Heart left ventricle (tissue), 16 donors: ENCODE results near the gene OR51B4. TPM values are rescaled to one million over a fixed set of nuclear protein-coding genes. Genes with fewer than 3 reads are reported as not detected.

Experiments
- ATAC-seq, 4 donors: fragments of 200-7000 bp; cut with Tn5 transposase; one replicate each; pipeline ENCODE4 v1.9.1; 2020 to 2022; ENCODE audit warnings: moderate library complexity in 4 of 4, mild to moderate bottlenecking in 3 of 4, moderate number of reproducible peaks in 1 of 4
- DNase-seq, 5 donors: peaks; one replicate each; pipeline ENCODE4 v3.0.0-alpha.2; 2020
- H3K27ac ChIP-seq, 12 donors: fragments of 200-600 bp; sonication (generic) in 4 of 12; one replicate each; pipeline versions ENCODE4 v1.5.0 to v1.8.0; 2016 to 2022; ENCODE audit warnings: mild to moderate bottlenecking in 2 of 12
- H3K27me3 ChIP-seq, 9 donors: fragments of 200-600 bp; sonication (generic) in 2 of 9; one replicate each; pipeline versions ENCODE4 v1.5.1 to v1.8.0; 2016 to 2022; ENCODE audit warnings: mild to moderate bottlenecking in 3 of 9
- H3K36me3 ChIP-seq, 9 donors: fragments of 200-600 bp; sonication (generic) in 2 of 9; one replicate each; pipeline versions ENCODE4 v1.5.0 to v1.8.0; 2018 to 2022; ENCODE audit warnings: mild to moderate bottlenecking in 2 of 9
- H3K4me1 ChIP-seq, 12 donors: fragments of 200-600 bp; sonication (generic) in 4 of 12; one replicate each; pipeline versions ENCODE4 v1.5.0 to v1.8.0; 2016 to 2022; ENCODE audit warnings: mild to moderate bottlenecking in 3 of 12
- H3K4me3 ChIP-seq, 12 donors: fragments of 200-600 bp; sonication (generic) in 4 of 12; one replicate each; pipeline versions ENCODE4 v1.5.0 to v1.8.0; 2017 to 2022; ENCODE audit warnings: mild to moderate bottlenecking in 9 of 12, moderate library complexity in 4 of 12
- H3K9me3 ChIP-seq, 12 donors: fragments of 200-600 bp; sonication (generic) in 4 of 12; one replicate each; pipeline versions ENCODE4 v1.5.0 to v1.8.0; 2016 to 2022; ENCODE audit warnings: mild to moderate bottlenecking in 1 of 12
- CTCF ChIP-seq, 12 donors: fragments of 200-600 bp; sonication (generic) in 4 of 12; IDR thresholded peaks; one replicate each; pipeline versions ENCODE4 v1.5.0 to v1.8.0; 2018 to 2022; ENCODE audit warnings: antibody characterized with exemption in 12 of 12, mild to moderate bottlenecking in 5 of 12
- POLR2A ChIP-seq, 2 donors: fragments of 450-650 bp; IDR thresholded peaks; one replicate each; pipeline ENCODE4 v1.6.1; 2017; ENCODE audit warnings: antibody characterized with exemption in 2 of 2, mild to moderate bottlenecking in 2 of 2, moderate library complexity in 2 of 2
- WGBS, 4 donors: extraction: QIAGEN DNeasy Blood & Tissue Kit in 2 of 4; methylation state at CpG; one replicate each; pipeline versions ENCODE4 v1.1.5 to v1.1.7; 2013 to 2018; 5-methylcytosine and 5-hydroxymethylcytosine counted together
- intact Hi-C, 10 donors: fragments of 100-400 bp; cut with DNase I; formaldehyde crosslinking; loops; one replicate each; pipeline versions ENCODE4 v1.11.1 to v1.14.2; 2022
- polyA plus RNA-seq, 2 donors: library from polyadenylated mRNA; stranded (reverse); fragments of 200-250 nt; gene quantifications; one replicate each; pipeline ENCODE4 v1.2.3, GENCODE V29; 2013
- total RNA-seq, 9 donors: library from RNA; depleted of rRNA in 2 of 9; stranded (reverse); fragments of >200 nt in 2 of 9; fragmentation: NEBNext Ultra II Directional in 3 of 9; extraction: Animal tissue kit (Norgen Biotek cat#: 25700) in 3 of 9; gene quantifications; one replicate each; pipeline versions ENCODE4 v1.1.0 to v1.2.4, GENCODE V29; 2016 to 2023
- donor health status: ischemic (EF 13 %, LVEDD 7.1; RV severe dilation, severe dysfunction).
- donor health status: healthy with polysubstance abuse.
- donor health status: DM: no; HTN: yes; CAD: no.
- donor health status: DM: no; HTN: no; CAD: no.
- donor health status: ischemic (EF 25% LVEDD 6.9; RV normal size, moderate dysfunction).
- donor health status: ischemic (EF 25% LVEDD 5.7; RV mildly dilated, moderate dysfunction).
- donor health status: healthy.
- donor health status: DM: yes; HTN: yes; CAD: no.
- donor health status: ischemic (EF 35%, LVEDD 5.7; RV mildly dilated, moderate dysfunction).
- donor health status: nonischemic (EF 11% LVEDD 7.7; RV severe dilation, severe dysfunction).
- donor health status: DM: yes; HTN: yes; CAD: no.
- donor health status: PGD.
- donor health status: ischemic (EF 29% LVEDD 5.4; RV normal size, mild dysfunction).
- donor health status: nonischemic (EF 23%, LVEDD 6.1; RV moderate dilation, normal function).

OR51B4 gene
- total and polyA plus RNA-seq, 11 donors, result not detected

- ATAC-seq, result no peak
- H3K27ac ChIP-seq, result no peak overlapping the region
- H3K4me1 ChIP-seq, result peaks cover 0 to 5% (median 0%) of the 10 kb centered on the region in 12 donors
- intact Hi-C loops, result no loop called here
- H3K9me3 ChIP-seq, result no peaks in the 10 kb centered on the region
- no peaks in the 10 kb centered on the region for H3K36me3 ChIP-seq
- DNase-seq, result no peak
- no peaks in the 10 kb centered on the region for H3K27me3 ChIP-seq
- TF ChIP-seq CTCF (IDR thresholded peaks at IDR 0.05), result no peak
- no peak for TF ChIP-seq POLR2A (IDR thresholded peaks at IDR 0.05)
- H3K4me3 ChIP-seq, result no peak overlapping the region
Measured at GRCh38 chr11:5281596-5281995, 20.1 kb downstream of the OR51B4 start.

GRCh38 chr11:5280582-5281102, 21.1 kb downstream of the OR51B4 start:
- H3K4me1 ChIP-seq, result peaks cover 0 to 5% (median 0%) of the 10 kb centered on the region in 12 donors
- H3K36me3 ChIP-seq, result no peaks in the 10 kb centered on the region
- ATAC-seq, result peak in 3 of 4 donors; percentile 56 to 90 (median 80)
- TF ChIP-seq POLR2A (IDR thresholded peaks at IDR 0.05), result no peak
- no peak for TF ChIP-seq CTCF (IDR thresholded peaks at IDR 0.05)
- no peak overlapping the region for H3K27ac ChIP-seq
- no peaks in the 10 kb centered on the region for H3K9me3 ChIP-seq
- H3K27me3 ChIP-seq, result no peaks in the 10 kb centered on the region
- no peak overlapping the region for H3K4me3 ChIP-seq
- WGBS, 4 donors, result 48 to 58% (median 53%) methylated on average over 3 of the region's 3 CpGs
- intact Hi-C loops, result no loop called here
- DNase-seq, result peak in 3 of 5 donors; percentile 16 to 63 (median 38)

GRCh38 chr11:5279471-5280090, 22.2 kb downstream of the OR51B4 start:
- Histone ChIP-seq H3K27me3 (no peaks in the 10 kb centered on the region), H3K9me3 (no peaks in the 10 kb centered on the region), H3K27ac (no peak overlapping the region), H3K36me3 (no peaks in the 10 kb centered on the region), H3K4me1 (peaks cover 0 to 5% (median 0%) of the 10 kb centered on the region in 12 donors), H3K4me3 (no peak overlapping the region)
- DNase-seq (no peak), ATAC-seq (no peak)
- 78 to 84% (median 81%) methylated on average over 4 of the region's 4 CpGs for WGBS, 4 donors
- TF ChIP-seq CTCF (IDR thresholded peaks at IDR 0.05) (no peak), POLR2A (IDR thresholded peaks at IDR 0.05) (no peak)
- intact Hi-C loops, result no loop called here

GRCh38 chr11:5277807-5278382, 23.9 kb downstream of the OR51B4 start:
- intact Hi-C loops, result no loop called here
- Histone ChIP-seq H3K4me3 (no peak overlapping the region), H3K27me3 (no peaks in the 10 kb centered on the region), H3K36me3 (no peaks in the 10 kb centered on the region), H3K27ac (no peak overlapping the region), H3K4me1 (peaks cover 0 to 5% (median 0%) of the 10 kb centered on the region in 12 donors), H3K9me3 (no peaks in the 10 kb centered on the region)
- DNase-seq, result no peak
- no peak for ATAC-seq
- TF ChIP-seq POLR2A (IDR thresholded peaks at IDR 0.05) (no peak), CTCF (IDR thresholded peaks at IDR 0.05) (no peak)
- 28 to 72% (median 67%) methylated on average over 1 of the region's 1 CpG for whole genome bisulfite sequencing, 4 donors
